Measurements from ENCODE around the gene DDX21.
"Not testable (repeated sequence)": the region's sequence is repeated elsewhere in the genome, so short reads cannot be mapped to it uniquely, and the experiment has no call there.

Gene DDX21

GRCh38 chr10:68988530-68989316, 32.8 kb downstream of the DDX21 start, which contains the start of gene KIFBP:
TSS of gene KIFBP (plus strand) at chr10:68988803. CDS start at chr10:68988833, 30 bp downstream.
- DNase-seq, result peak; percentile 94

- no peak for DNase-seq
Measured at GRCh38 chr10:68989317-68989990, 33.5 kb downstream of the DDX21 start.

- DNase-seq, result no peak
Measured at GRCh38 chr10:68992636-68993440, 36.9 kb downstream of the DDX21 start.

- DNase-seq, result no peak
Measured at GRCh38 chr10:68997211-68997610, 41.2 kb downstream of the DDX21 start.

GRCh38 chr10:69004821-69005220, 48.9 kb downstream of the DDX21 start:
- peak; percentile 56 for DNase-seq

GRCh38 chr10:69005704-69006485, 49.9 kb downstream of the DDX21 start:
- no peak for DNase-seq

- DNase-seq, result no peak
Measured at GRCh38 chr10:69007260-69007659, 51.3 kb downstream of the DDX21 start.

GRCh38 chr10:69009360-69009759, 53.4 kb downstream of the DDX21 start:
- no peak for DNase-seq

- DNase-seq, result no peak
Measured at GRCh38 chr10:69010151-69010640, 54.2 kb downstream of the DDX21 start.

GRCh38 chr10:69012778-69013177, 56.8 kb downstream of the DDX21 start:
- not testable (repeated sequence) for DNase-seq

GRCh38 chr10:69014171-69014570, 58.2 kb downstream of the DDX21 start:
- no peak for DNase-seq

GRCh38 chr10:69018613-69019012, 62.6 kb downstream of the DDX21 start:
- no peak for DNase-seq

GRCh38 chr10:69022611-69023010, 66.6 kb downstream of the DDX21 start:
- DNase-seq, result no peak

GRCh38 chr10:69025370-69025896, 69.5 kb downstream of the DDX21 start:
- no peak for DNase-seq

- no peak for DNase-seq
Measured at GRCh38 chr10:69033256-69033655, 77.3 kb downstream of the DDX21 start.

Data from activated CD4-positive, alpha-beta T cell treated with anti-CD3 and anti-CD28 coated beads, Interleukin-2, amount 50 U/mL, for 16 hours (primary cell).